Subcutaneous abdominal adipose tissue (tissue), 5 donors: ENCODE measurements around the gene ETV6.

Experiments used
- H3K27ac ChIP-seq: one replicate; pipeline ENCODE4 v1.7.0; 2013; ENCODE audit warnings: low read depth, mild to moderate bottlenecking, inconsistent platforms, low read length, moderate library complexity
- H3K27me3 ChIP-seq, 5 donors: one replicate each; pipeline ENCODE4 v1.7.0; 2013; ENCODE audit warnings: low read length in 5 of 5, inconsistent platforms in 1 of 5; ENCODE audit not compliant: control insufficient read depth in 5 of 5, insufficient read depth in 4 of 5
- H3K36me3 ChIP-seq, 5 donors: one replicate each; pipeline ENCODE4 v1.7.0; 2013; ENCODE audit warnings: low read length in 5 of 5; ENCODE audit not compliant: control insufficient read depth in 5 of 5, insufficient read depth in 5 of 5
- H3K4me1 ChIP-seq, 5 donors: one replicate each; pipeline ENCODE4 v1.7.0; 2013; ENCODE audit warnings: low read length in 5 of 5, mild to moderate bottlenecking in 3 of 5, moderate library complexity in 1 of 5; ENCODE audit not compliant: control insufficient read depth in 5 of 5, insufficient read depth in 5 of 5
- H3K4me3 ChIP-seq, 5 donors: one replicate each; pipeline ENCODE4 v1.7.0; 2013; ENCODE audit warnings: low read length in 5 of 5, low read depth in 1 of 5
- H3K9ac ChIP-seq, 5 donors: one replicate each; pipeline ENCODE4 v1.7.0; 2013; ENCODE audit warnings: low read length in 5 of 5, mild to moderate bottlenecking in 4 of 5, moderate library complexity in 3 of 5
- H3K9me3 ChIP-seq, 5 donors: one replicate each; pipeline ENCODE4 v1.7.0; 2013; ENCODE audit warnings: low read length in 5 of 5; ENCODE audit not compliant: control insufficient read depth in 5 of 5
- donor health status: healthy.
- donor health status: healthy.
- donor health status: healthy.
- donor health status: healthy.
- donor health status: healthy.

Gene ETV6

DNA sequence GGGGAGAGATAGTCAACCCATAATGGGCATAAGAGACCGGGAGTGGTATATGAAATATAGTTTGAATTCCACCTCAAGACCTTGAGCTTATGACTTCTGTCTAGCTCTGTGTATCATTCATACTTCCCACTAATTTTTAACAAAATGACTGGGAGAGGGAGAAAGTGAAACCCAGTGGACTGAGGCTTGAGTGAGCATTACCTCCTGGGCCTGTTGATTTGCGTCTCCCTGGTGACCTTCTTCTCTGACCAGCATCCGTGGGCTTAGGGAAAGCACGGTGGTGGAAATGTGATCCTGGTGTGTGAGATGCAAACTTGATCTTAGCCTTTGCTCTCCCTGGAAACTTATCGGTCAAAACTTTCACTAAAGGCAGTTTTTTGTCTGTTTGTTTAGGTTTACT is 213.3 kb downstream of the ETV6 start:
- H3K9ac ChIP-seq = peak overlapping the region in 4 of 5 donors; percentile 7 to 57 (median 40)
- peak overlapping the region; percentile 73 for H3K27ac ChIP-seq
- peaks cover 3 to 12% (median 6%) of the 10 kb centered on the region in 5 donors for H3K9me3 ChIP-seq
- no peak overlapping the region for H3K4me3 ChIP-seq
- no peaks in the 10 kb centered on the region for H3K27me3 ChIP-seq
- peaks cover 9 to 53% (median 42%) of the 10 kb centered on the region in 5 donors for H3K4me1 ChIP-seq
- peaks cover 0 to 6% (median 2%) of the 10 kb centered on the region in 5 donors for H3K36me3 ChIP-seq

- Histone ChIP-seq H3K9ac (peak overlapping the region in 4 of 5 donors; percentile 25 to 57 (median 43)), H3K4me3 (peak overlapping the region in 1 of 5 donors; percentile 5), H3K27me3 (no peaks in the 10 kb centered on the region), H3K9me3 (peaks cover 3 to 12% (median 6%) of the 10 kb centered on the region in 5 donors), H3K36me3 (peaks cover 0 to 6% (median 3%) of the 10 kb centered on the region in 5 donors), H3K4me1 (peaks cover 9 to 53% (median 42%) of the 10 kb centered on the region in 5 donors), H3K27ac (peak overlapping the region; percentile 73)
These were observed 214.0 kb downstream of the ETV6 start for GRCh38 chr12:11863478-11863906.

GRCh38 chr12:11863988-11864387 is 214.5 kb downstream of the ETV6 start:
- peaks cover 0 to 6% (median 3%) of the 10 kb centered on the region in 5 donors for H3K36me3 ChIP-seq
- peaks cover 9 to 53% (median 42%) of the 10 kb centered on the region in 5 donors for H3K4me1 ChIP-seq
- no peaks in the 10 kb centered on the region for H3K27me3 ChIP-seq
- H3K9ac ChIP-seq = peak overlapping the region in 3 of 5 donors; percentile 32 to 57 (median 54)
- H3K9me3 ChIP-seq = peaks cover 3 to 12% (median 6%) of the 10 kb centered on the region in 5 donors
- H3K4me3 ChIP-seq = peak overlapping the region in 1 of 5 donors; percentile 5
- H3K27ac ChIP-seq = peak overlapping the region; percentile 73

DNA sequence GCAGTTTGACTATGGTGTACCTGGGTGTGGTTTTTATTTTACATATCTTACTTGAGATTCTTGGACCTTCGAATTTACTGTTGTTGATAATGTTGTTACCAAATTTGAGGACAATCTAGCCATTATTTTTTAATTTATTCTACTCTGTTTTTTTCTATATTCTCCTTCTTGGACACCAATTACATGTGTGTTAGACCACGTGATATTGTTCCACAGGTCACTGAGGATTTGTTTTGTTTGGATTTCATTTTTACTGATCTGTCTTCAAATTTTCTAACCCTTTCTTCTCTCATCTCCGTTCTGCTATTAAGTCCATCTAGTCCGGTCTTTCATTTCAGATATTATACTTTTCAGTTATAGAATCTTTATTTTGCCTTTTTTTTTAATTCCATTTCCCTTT is 216.3 kb downstream of the ETV6 start:
- H3K36me3 ChIP-seq = peaks cover 10 to 21% (median 17%) of the 10 kb centered on the region in 5 donors
- H3K27ac ChIP-seq = no peak overlapping the region
- H3K4me3 ChIP-seq = no peak overlapping the region
- H3K9me3 ChIP-seq = peaks cover 3 to 12% (median 6%) of the 10 kb centered on the region in 5 donors
- H3K9ac ChIP-seq = no peak overlapping the region
- no peaks in the 10 kb centered on the region for H3K27me3 ChIP-seq
- peaks cover 9 to 38% (median 33%) of the 10 kb centered on the region in 5 donors for H3K4me1 ChIP-seq

DNA sequence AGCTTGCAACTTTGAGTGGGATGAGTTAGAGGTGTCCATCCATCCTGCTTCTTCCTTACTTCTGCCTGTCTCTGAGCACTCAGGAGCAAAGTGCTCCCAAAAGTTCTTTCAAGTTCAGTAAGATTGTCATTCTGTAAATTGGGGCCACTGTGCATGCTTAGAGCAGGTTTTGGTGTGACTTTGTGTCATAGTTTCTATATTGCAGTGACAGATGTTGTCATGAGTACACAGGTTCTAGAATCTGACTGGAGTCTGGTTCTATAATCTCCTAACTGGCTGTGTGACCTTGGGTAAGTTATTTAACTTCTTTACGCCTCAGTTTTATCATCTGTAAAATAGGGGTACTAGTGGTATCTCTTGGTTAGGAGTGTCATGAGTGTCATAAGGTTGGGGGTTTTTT is 218.6 kb downstream of the ETV6 start:
- Histone ChIP-seq H3K27me3 (no peaks in the 10 kb centered on the region), H3K9ac (no peak overlapping the region), H3K9me3 (peaks cover 3 to 12% (median 6%) of the 10 kb centered on the region in 5 donors), H3K4me3 (no peak overlapping the region), H3K36me3 (peaks cover 12 to 28% (median 20%) of the 10 kb centered on the region in 5 donors), H3K4me1 (peaks cover 7 to 16% (median 13%) of the 10 kb centered on the region in 5 donors), H3K27ac (no peak overlapping the region)

DNA sequence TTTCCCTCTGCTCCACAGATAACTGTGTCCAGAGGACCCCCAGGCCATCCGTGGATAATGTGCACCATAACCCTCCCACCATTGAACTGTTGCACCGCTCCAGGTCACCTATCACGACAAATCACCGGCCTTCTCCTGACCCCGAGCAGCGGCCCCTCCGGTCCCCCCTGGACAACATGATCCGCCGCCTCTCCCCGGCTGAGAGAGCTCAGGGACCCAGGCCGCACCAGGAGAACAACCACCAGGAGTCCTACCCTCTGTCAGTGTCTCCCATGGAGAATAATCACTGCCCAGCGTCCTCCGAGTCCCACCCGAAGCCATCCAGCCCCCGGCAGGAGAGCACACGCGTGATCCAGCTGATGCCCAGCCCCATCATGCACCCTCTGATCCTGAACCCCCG is 219.9 kb downstream of the ETV6 start:
- no peaks in the 10 kb centered on the region for H3K27me3 ChIP-seq
- no peak overlapping the region for H3K9ac ChIP-seq
- peaks cover 0 to 3% (median 0%) of the 10 kb centered on the region in 5 donors for H3K4me1 ChIP-seq
- H3K9me3 ChIP-seq = peaks cover 3 to 12% (median 6%) of the 10 kb centered on the region in 5 donors
- H3K36me3 ChIP-seq = peaks cover 12 to 32% (median 20%) of the 10 kb centered on the region in 5 donors
- H3K27ac ChIP-seq = no peak overlapping the region
- H3K4me3 ChIP-seq = no peak overlapping the region

GRCh38 chr12:11870041-11870451 is 220.6 kb downstream of the ETV6 start:
- H3K4me1 ChIP-seq = peaks cover 0 to under 1% (median 0%) of the 10 kb centered on the region in 5 donors
- no peak overlapping the region for H3K9ac ChIP-seq
- H3K4me3 ChIP-seq = no peak overlapping the region
- peaks cover 3 to 12% (median 6%) of the 10 kb centered on the region in 5 donors for H3K9me3 ChIP-seq
- H3K27ac ChIP-seq = no peak overlapping the region
- peaks cover 12 to 32% (median 20%) of the 10 kb centered on the region in 5 donors for H3K36me3 ChIP-seq
- H3K27me3 ChIP-seq = no peaks in the 10 kb centered on the region

DNA sequence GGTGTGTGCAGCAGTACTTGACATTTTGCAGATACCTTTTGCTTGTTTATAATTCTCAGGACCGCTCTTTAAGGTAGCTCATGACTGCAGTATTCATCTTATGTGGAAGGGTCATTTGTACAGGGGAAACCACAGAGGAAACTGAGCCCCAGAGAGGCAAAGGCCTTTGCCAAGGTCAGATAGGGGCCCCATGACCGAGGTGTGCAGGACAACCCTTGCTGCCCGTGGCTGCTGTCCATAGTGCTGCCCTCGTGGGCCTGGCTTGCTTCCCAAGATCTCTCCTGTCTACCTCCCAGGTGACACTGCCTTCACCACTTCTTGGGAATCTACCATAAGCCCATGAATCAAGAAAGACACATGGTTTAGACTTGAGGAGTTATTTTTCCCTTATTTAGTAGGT is 222.6 kb downstream of the ETV6 start:
- Histone ChIP-seq H3K27ac (no peak overlapping the region), H3K4me3 (no peak overlapping the region), H3K4me1 (peaks cover 1 to 17% (median 10%) of the 10 kb centered on the region in 5 donors), H3K9me3 (no peaks in the 10 kb centered on the region), H3K36me3 (peaks cover 6 to 32% (median 20%) of the 10 kb centered on the region in 5 donors), H3K9ac (no peak overlapping the region), H3K27me3 (no peaks in the 10 kb centered on the region)

DNA sequence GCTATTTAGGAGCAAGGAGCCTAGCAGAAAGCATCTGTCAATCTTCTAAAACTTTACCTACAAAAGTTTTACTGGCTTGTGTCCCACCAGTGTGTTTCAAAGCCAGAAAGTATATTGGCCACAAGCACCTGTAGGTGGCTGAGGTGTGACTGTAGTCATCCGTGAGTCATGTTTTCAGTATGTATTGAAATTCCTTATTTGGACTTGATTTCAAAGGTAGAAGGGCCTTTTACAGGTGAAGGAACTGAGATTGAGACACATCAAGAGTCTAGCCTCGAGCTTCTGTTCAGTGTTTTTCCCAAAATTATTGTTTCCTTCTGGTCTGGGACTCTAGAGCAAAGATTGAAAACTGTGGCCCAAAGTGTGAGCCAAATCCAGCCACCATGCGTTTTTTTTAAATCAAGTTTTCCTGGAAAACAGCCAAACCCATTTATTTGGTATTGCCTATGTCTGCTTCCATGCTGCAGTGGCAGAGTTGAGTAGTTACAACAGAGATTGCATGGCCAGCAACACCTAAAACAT is 226.0 kb downstream of the ETV6 start:
- Histone ChIP-seq H3K9ac (no peak overlapping the region), H3K4me3 (no peak overlapping the region), H3K9me3 (no peaks in the 10 kb centered on the region), H3K27me3 (no peaks in the 10 kb centered on the region), H3K27ac (no peak overlapping the region), H3K36me3 (peaks cover 5 to 14% (median 6%) of the 10 kb centered on the region in 5 donors), H3K4me1 (peaks cover 6 to 47% (median 18%) of the 10 kb centered on the region in 5 donors)

GRCh38 chr12:11876307-11876706 is 226.8 kb downstream of the ETV6 start:
- peaks cover 6 to 47% (median 18%) of the 10 kb centered on the region in 5 donors for H3K4me1 ChIP-seq
- no peak overlapping the region for H3K27ac ChIP-seq

More at GRCh38 chr12:11876307-11876706, 226.8 kb downstream of the ETV6 start:
- Histone ChIP-seq H3K4me3 (no peak overlapping the region), H3K9me3 (no peaks in the 10 kb centered on the region), H3K27me3 (no peaks in the 10 kb centered on the region), H3K36me3 (peaks cover 0 to 8% (median 3%) of the 10 kb centered on the region in 5 donors), H3K9ac (no peak overlapping the region)
